B cell (primary cell): Measurements from ENCODE around the gene TMPRSS9.

Experiments
- EZH2 ChIP-seq: IDR thresholded peaks from 2 replicates; pipeline ENCODE4 v1.6.1; 2012; ENCODE audit warnings: borderline replicate concordance, low read depth, mild to moderate bottlenecking, moderate library complexity, low read length; ENCODE audit not compliant: insufficient read depth, poor library complexity, severe bottlenecking
- TF ChIP-seq, protein P1 (sequence below): fragments of 200-600 bp; IDR thresholded peaks from one replicate; pipeline ENCODE4 v1.8.0; 2022; ENCODE audit warnings: antibody characterized with exemption, mild to moderate bottlenecking

DNA sequence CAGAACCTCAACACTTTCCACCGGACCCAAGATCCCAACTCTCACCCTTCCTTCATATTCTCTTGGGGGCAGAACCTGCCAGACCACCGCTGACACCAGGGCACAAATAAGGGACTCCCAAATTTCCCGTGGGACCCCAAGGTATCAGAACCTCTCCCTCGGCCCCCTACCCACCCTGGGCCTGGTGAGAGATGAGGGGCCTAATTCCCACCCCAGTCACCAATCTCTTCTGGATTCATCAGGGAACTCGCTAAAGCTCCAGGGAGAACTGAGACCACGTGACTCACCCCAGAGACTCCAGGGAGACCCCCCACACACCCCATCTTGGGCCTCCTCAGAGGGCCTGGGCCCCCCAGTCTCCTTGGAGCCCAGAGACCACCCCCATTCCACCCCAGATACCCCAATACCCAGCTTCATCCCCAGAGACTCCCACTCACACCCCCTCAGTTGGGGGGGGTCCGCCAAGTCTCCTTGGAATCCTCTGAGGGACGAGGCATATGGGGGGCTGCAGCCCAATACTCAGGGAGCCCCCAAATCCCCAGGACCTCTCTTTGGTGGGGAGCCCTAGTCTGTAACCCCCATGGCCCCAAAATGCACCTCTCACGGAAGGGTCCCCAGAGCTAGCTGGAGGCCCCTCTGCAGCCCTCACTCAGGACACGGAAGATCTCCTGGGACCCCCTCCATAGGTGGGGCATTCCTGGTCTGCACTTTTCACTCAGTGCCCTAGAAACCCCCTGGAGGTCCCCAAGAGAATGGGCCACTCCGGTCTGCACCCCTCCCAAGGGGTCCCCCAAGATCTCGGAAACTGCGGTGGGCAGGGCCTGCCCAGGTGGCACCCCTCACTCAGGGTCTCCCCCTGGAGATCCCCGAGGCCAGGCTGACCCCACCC, 95.1 kb downstream of the TMPRSS9 start:
- TF ChIP-seq, protein P1, sequence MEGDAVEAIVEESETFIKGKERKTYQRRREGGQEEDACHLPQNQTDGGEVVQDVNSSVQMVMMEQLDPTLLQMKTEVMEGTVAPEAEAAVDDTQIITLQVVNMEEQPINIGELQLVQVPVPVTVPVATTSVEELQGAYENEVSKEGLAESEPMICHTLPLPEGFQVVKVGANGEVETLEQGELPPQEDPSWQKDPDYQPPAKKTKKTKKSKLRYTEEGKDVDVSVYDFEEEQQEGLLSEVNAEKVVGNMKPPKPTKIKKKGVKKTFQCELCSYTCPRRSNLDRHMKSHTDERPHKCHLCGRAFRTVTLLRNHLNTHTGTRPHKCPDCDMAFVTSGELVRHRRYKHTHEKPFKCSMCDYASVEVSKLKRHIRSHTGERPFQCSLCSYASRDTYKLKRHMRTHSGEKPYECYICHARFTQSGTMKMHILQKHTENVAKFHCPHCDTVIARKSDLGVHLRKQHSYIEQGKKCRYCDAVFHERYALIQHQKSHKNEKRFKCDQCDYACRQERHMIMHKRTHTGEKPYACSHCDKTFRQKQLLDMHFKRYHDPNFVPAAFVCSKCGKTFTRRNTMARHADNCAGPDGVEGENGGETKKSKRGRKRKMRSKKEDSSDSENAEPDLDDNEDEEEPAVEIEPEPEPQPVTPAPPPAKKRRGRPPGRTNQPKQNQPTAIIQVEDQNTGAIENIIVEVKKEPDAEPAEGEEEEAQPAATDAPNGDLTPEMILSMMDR: no peak
- no peak for TF ChIP-seq EZH2
